Astrocyte (in vitro differentiated cells and primary cell): ENCODE data around the gene PPIF. TPM values are rescaled to one million over a fixed set of nuclear protein-coding genes. Genes with fewer than 3 reads are reported as not detected.

ENCODE experiments used
- DNase-seq: peaks from one replicate; pipeline ENCODE4 v3.0.0-alpha.2; 2010; ENCODE audit warnings: low read depth
- FAIRE-seq: peaks from 2 replicates; lab custom pipeline; 2011; peaks lifted over from hg19 to GRCh38; lab: Jason Lieb, UNC
- H2AFZ ChIP-seq: 2 replicates; pipeline ENCODE4 v1.6.0; 2012; ENCODE audit warnings: low read depth, low read length, inconsistent platforms
- H3K27ac ChIP-seq: 2 replicates; pipeline ENCODE4 v1.5.1; 2011; ENCODE audit warnings: low read depth, low read length, inconsistent platforms
- H3K27me3 ChIP-seq: 2 replicates; pipeline ENCODE4 v1.6.0; 2011; ENCODE audit warnings: low read length, inconsistent platforms; ENCODE audit not compliant: insufficient read depth
- H3K36me3 ChIP-seq: 2 replicates; pipeline ENCODE4 v1.5.1; 2011; ENCODE audit warnings: low read length, inconsistent platforms; ENCODE audit not compliant: insufficient read depth
- H3K4me1 ChIP-seq: 2 replicates; pipeline ENCODE4 v1.5.1; 2011; ENCODE audit warnings: low read length, inconsistent platforms; ENCODE audit not compliant: insufficient read depth
- H3K4me2 ChIP-seq: 2 replicates; pipeline ENCODE4 v1.6.0; 2012; ENCODE audit warnings: low read length, inconsistent platforms
- H3K4me3 ChIP-seq: 2 replicates; pipeline ENCODE4 v1.5.1; 2011; ENCODE audit warnings: low read depth, mild to moderate bottlenecking, low read length, inconsistent platforms; ENCODE audit not compliant: insufficient read depth
- H3K79me2 ChIP-seq: 2 replicates; pipeline ENCODE4 v1.6.0; 2012; ENCODE audit warnings: mild to moderate bottlenecking, low read length, inconsistent platforms; ENCODE audit not compliant: insufficient read depth
- H3K9ac ChIP-seq: 2 replicates; pipeline ENCODE4 v1.6.0; 2012; ENCODE audit warnings: mild to moderate bottlenecking, low read length, inconsistent platforms
- H3K9me3 ChIP-seq: 2 replicates; pipeline ENCODE4 v1.5.1; 2012; ENCODE audit warnings: low read depth, mild to moderate bottlenecking, low read length, inconsistent platforms; ENCODE audit not compliant: insufficient read depth
- H4K20me1 ChIP-seq: 2 replicates; pipeline ENCODE4 v1.6.0; 2012; ENCODE audit warnings: low read length, inconsistent platforms; ENCODE audit not compliant: insufficient read depth
- H3K27ac Mint-ChIP-seq: one replicate; pipeline ENCODE4 v1.8.0; 2021; ENCODE audit warnings: mild to moderate bottlenecking, mixed read lengths; ENCODE audit not compliant: unreplicated experiment
- H3K27me3 Mint-ChIP-seq: one replicate; pipeline ENCODE4 v1.8.0; 2021; ENCODE audit warnings: low read depth, mixed read lengths; ENCODE audit not compliant: unreplicated experiment
- H3K36me3 Mint-ChIP-seq: one replicate; pipeline ENCODE4 v1.8.0; 2021; ENCODE audit warnings: low read depth, mixed read lengths; ENCODE audit not compliant: unreplicated experiment
- H3K4me1 Mint-ChIP-seq: one replicate; pipeline ENCODE4 v1.8.0; 2021; ENCODE audit warnings: low read depth, mixed read lengths; ENCODE audit not compliant: unreplicated experiment
- H3K4me3 Mint-ChIP-seq: one replicate; pipeline ENCODE4 v1.8.0; 2021; ENCODE audit warnings: mild to moderate bottlenecking, moderate library complexity, mixed read lengths; ENCODE audit not compliant: unreplicated experiment
- H3K9me3 Mint-ChIP-seq: one replicate; pipeline ENCODE4 v1.8.0; 2021; ENCODE audit warnings: mild to moderate bottlenecking, mixed read lengths; ENCODE audit not compliant: unreplicated experiment
- CTCF ChIP-seq: IDR thresholded peaks from 2 replicates; pipeline ENCODE4 v1.5.1; 2011; ENCODE audit warnings: low read depth, mild to moderate bottlenecking, inconsistent platforms, low read length, moderate library complexity; ENCODE audit not compliant: insufficient read depth
- EZH2 ChIP-seq: IDR thresholded peaks from 2 replicates; pipeline ENCODE4 v1.6.1; 2012; ENCODE audit warnings: mild to moderate bottlenecking, low read length, inconsistent platforms; ENCODE audit not compliant: insufficient read depth
- total RNA-seq: library from RNA; stranded (reverse); gene quantifications from 2 replicates; pipeline ENCODE4 v1.2.1, GENCODE V29; 2021

The PPIF gene
- total RNA-seq, 1 donor from 2014 or later = 31.7 TPM

GRCh38 chr10:79378647-79379511 lies 31.6 kb downstream of the PPIF start:
- Histone ChIP-seq H3K4me2 (no peak overlapping the region), H3K9ac (no peak overlapping the region), H3K4me3 (no peak overlapping the region), H4K20me1 (no peaks in the 10 kb centered on the region), H3K36me3 (no peaks in the 10 kb centered on the region), H2AFZ (no peak overlapping the region), H3K4me1 (peaks cover 27% of the 10 kb centered on the region), H3K27ac (no peak overlapping the region), H3K9me3 (no peaks in the 10 kb centered on the region), H3K79me2 (no peaks in the 10 kb centered on the region), H3K27me3 (no peaks in the 10 kb centered on the region)
- Mint-ChIP-seq H3K4me3 (no peak overlapping the region), H3K4me1 (peaks cover 26% of the 10 kb centered on the region), H3K27ac (no peak overlapping the region), H3K9me3 (no peaks in the 10 kb centered on the region), H3K27me3 (no peaks in the 10 kb centered on the region), H3K36me3 (no peaks in the 10 kb centered on the region)
- FAIRE-seq (no peak), DNase-seq (no peak)
- no peak for TF ChIP-seq EZH2
- TF ChIP-seq CTCF = no peak

DNA sequence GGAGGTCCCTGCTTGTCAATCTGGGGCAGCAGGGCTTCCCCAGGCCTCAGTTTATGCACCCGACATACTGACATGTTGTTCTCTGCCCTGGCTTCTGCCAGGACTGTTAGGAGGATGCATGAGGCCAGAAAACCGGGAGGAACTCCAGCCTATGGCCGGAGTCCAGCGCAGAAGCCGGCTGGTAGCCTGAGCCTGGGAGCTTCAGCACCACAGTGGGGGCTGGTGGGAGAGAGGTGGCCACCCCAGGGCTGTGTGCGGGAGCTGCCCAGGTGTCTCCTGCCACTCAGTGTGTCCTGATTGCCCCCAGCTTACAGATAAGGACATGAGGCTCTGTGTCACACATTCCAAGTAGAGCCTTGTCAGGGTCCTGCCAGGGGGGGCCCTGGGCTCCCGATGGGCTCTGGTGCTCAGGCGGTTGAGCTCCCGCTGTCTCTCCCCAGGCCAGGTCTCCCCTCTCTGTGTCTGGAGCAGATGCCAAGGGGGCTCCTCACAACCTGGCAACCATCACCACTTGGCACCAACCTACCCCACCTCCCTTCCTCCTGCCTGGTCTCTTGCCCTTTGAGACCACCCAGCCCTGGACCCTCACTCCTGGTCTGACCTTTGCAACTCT lies 32.3 kb downstream of the PPIF start:
- Mint-ChIP-seq H3K9me3 (no peaks in the 10 kb centered on the region), H3K36me3 (no peaks in the 10 kb centered on the region), H3K4me1 (peaks cover 25% of the 10 kb centered on the region), H3K27ac (no peak overlapping the region), H3K4me3 (no peak overlapping the region), H3K27me3 (no peaks in the 10 kb centered on the region)
- Histone ChIP-seq H3K79me2 (no peaks in the 10 kb centered on the region), H3K9me3 (no peaks in the 10 kb centered on the region), H3K9ac (no peak overlapping the region), H4K20me1 (no peaks in the 10 kb centered on the region), H3K27ac (no peak overlapping the region), H3K4me1 (peaks cover 27% of the 10 kb centered on the region), H3K36me3 (no peaks in the 10 kb centered on the region), H3K4me3 (no peak overlapping the region), H3K27me3 (no peaks in the 10 kb centered on the region), H3K4me2 (no peak overlapping the region), H2AFZ (no peak overlapping the region)
- no peak for TF ChIP-seq CTCF
- no peak for TF ChIP-seq EZH2
- FAIRE-seq (no peak), DNase-seq (no peak)
